Measurements from ENCODE around the gene SMC4.

The SMC4 gene

GRCh38 chr3:160393346-160394008 is 6.0 kb upstream of the SMC4 start:
- H3K27me3 ChIP-seq (replicated peaks in 2 of 5; ENCODE audit: control insufficient read depth in 4 of 5, insufficient read depth in 5 of 5, low read length in 4 of 5) = no peaks in the 10 kb centered on the region
- WGBS (ENCODE audit: insufficient coverage) = 100% methylated on average over 1 of the region's 2 CpGs
- peak overlapping the region in 1 of 2 experiments; percentile 52 for H3K27ac ChIP-seq (ENCODE audit: insufficient read depth in 1 of 2, low read depth in 1 of 2, low read length in 2 of 2, poor library complexity in 1 of 2, severe bottlenecking in 2 of 2)
- H3K9me3 ChIP-seq (ENCODE audit: control extremely low read depth in 1 of 5, control insufficient read depth in 4 of 5, insufficient read depth in 2 of 5, low read depth in 1 of 5, low read length in 4 of 5) = no peaks in the 10 kb centered on the region
- ChIA-PET POLR2A (interaction anchor here (0.8 kb wide), 1 partner anchor 10 kb away, joined by 3 read pairs; no protein-coding TSS in a partner anchor), CTCF (interaction anchor here (0.7 to 2.1 kb wide), 4 partner anchors 14 to 168 kb away, joined by 4 to 5 read pairs (median 4); partner anchors contain the start of gene C3orf80)
- DNase-seq = no peak
- peaks cover under 1 to 11% (median 7%) of the 10 kb centered on the region in 4 experiments for H3K4me1 ChIP-seq (ENCODE audit: control extremely low read depth in 1 of 4, control insufficient read depth in 4 of 4, insufficient read depth in 4 of 4, low read length in 3 of 4)
- H3K4me3 ChIP-seq (ENCODE audit: control insufficient read depth in 1 of 7, extremely low read depth in 1 of 7, insufficient read depth in 4 of 7, low read depth in 2 of 7, low read length in 6 of 7) = no peak overlapping the region
- peaks cover 0 to 2% (median 0%) of the 10 kb centered on the region in 4 experiments for H3K36me3 ChIP-seq (ENCODE audit: control insufficient read depth in 4 of 4, insufficient read depth in 4 of 4, low read length in 3 of 4)

DNA sequence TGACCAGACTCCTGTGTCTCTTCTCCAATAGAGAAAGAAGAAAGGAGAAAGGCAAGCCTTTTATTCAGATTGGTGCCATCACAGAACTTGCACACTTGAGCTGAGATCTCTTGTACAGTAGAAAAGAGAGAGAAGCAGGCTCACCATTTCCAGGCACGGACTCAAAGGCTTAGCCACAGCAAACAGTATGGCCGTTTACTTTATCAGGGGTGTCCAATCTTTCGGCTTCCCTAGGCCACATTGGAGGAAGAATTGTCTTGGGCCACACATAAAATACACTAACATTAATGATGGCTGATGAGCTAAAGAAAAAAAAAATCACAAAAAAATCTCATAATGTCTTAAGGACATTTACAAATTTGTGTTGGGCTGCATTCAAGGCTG is 5.4 kb upstream of the SMC4 start:
- Histone ChIP-seq H3K4me3 (ENCODE audit: control insufficient read depth in 1 of 7, extremely low read depth in 1 of 7, insufficient read depth in 4 of 7, low read depth in 2 of 7, low read length in 6 of 7) (no peak overlapping the region), H3K27me3 (replicated peaks in 2 of 5; ENCODE audit: control insufficient read depth in 4 of 5, insufficient read depth in 5 of 5, low read length in 4 of 5) (no peaks in the 10 kb centered on the region), H3K36me3 (ENCODE audit: control insufficient read depth in 4 of 4, insufficient read depth in 4 of 4, low read length in 3 of 4) (peaks cover 0 to 2% (median 0%) of the 10 kb centered on the region in 4 experiments), H3K9me3 (ENCODE audit: control extremely low read depth in 1 of 5, control insufficient read depth in 4 of 5, insufficient read depth in 2 of 5, low read depth in 1 of 5, low read length in 4 of 5) (no peaks in the 10 kb centered on the region), H3K4me1 (ENCODE audit: control extremely low read depth in 1 of 4, control insufficient read depth in 4 of 4, insufficient read depth in 4 of 4, low read length in 3 of 4) (peaks cover 4 to 16% (median 9%) of the 10 kb centered on the region in 4 experiments), H3K27ac (ENCODE audit: insufficient read depth in 1 of 2, low read depth in 1 of 2, low read length in 2 of 2, poor library complexity in 1 of 2, severe bottlenecking in 2 of 2) (peak overlapping the region in 1 of 2 experiments; percentile 52)
- CTCF ChIA-PET = interaction anchor here (0.7 to 2.1 kb wide), 6 partner anchors 14 to 355 kb away, joined by 3 to 5 read pairs (median 4); partner anchors contain the start of gene C3orf80
- WGBS (ENCODE audit: insufficient coverage) = no CpG with 5 or more reads among the region's 3 CpGs
- POLR2A ChIA-PET = interaction anchor here (0.8 kb wide), 1 partner anchor 9 kb away, joined by 3 read pairs; no protein-coding TSS in a partner anchor
- DNase-seq = no peak

GRCh38 chr3:160395297-160395696 is 4.2 kb upstream of the SMC4 start:
- no peaks in the 10 kb centered on the region for H3K27me3 ChIP-seq (replicated peaks in 2 of 5; ENCODE audit: control insufficient read depth in 4 of 5, insufficient read depth in 5 of 5, low read length in 4 of 5)
- peaks cover 0 to 2% (median 0%) of the 10 kb centered on the region in 4 experiments for H3K36me3 ChIP-seq (ENCODE audit: control insufficient read depth in 4 of 4, insufficient read depth in 4 of 4, low read length in 3 of 4)
- DNase-seq = no peak
- H3K4me1 ChIP-seq (ENCODE audit: control extremely low read depth in 1 of 4, control insufficient read depth in 4 of 4, insufficient read depth in 4 of 4, low read length in 3 of 4) = peaks cover 4 to 16% (median 10%) of the 10 kb centered on the region in 4 experiments
- ChIA-PET POLR2A (interaction anchor here (0.7 kb wide), 1 partner anchor 534 kb away, joined by 4 read pairs; no protein-coding TSS in a partner anchor), CTCF (interaction anchor here (1.1 to 1.4 kb wide), 3 partner anchors 19 to 356 kb away, joined by 3 to 5 read pairs (median 3); partner anchors contain the start of gene C3orf80)
- no peak overlapping the region for H3K27ac ChIP-seq (ENCODE audit: insufficient read depth in 1 of 2, low read depth in 1 of 2, low read length in 2 of 2, poor library complexity in 1 of 2, severe bottlenecking in 2 of 2)
- no peak overlapping the region for H3K4me3 ChIP-seq (ENCODE audit: control insufficient read depth in 1 of 7, extremely low read depth in 1 of 7, insufficient read depth in 4 of 7, low read depth in 2 of 7, low read length in 6 of 7)
- no peaks in the 10 kb centered on the region for H3K9me3 ChIP-seq (ENCODE audit: control extremely low read depth in 1 of 5, control insufficient read depth in 4 of 5, insufficient read depth in 2 of 5, low read depth in 1 of 5, low read length in 4 of 5)

DNA sequence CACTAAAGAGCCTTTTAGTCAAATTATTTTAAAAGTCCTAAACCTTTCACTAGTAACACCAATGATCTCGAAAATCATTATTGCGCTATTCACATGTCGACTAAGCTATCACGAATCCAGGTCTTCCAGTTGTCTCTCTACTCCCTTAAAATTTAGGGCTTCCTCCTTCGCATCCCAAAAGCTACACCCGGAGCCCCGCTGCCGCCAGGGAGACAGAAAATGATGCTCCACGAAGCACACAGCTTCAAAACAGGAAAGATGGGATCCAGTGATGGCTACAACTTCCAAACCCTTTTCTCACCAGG is 678 bp upstream of the SMC4 start:
- H3K4me1 ChIP-seq (ENCODE audit: control extremely low read depth in 1 of 4, control insufficient read depth in 4 of 4, insufficient read depth in 4 of 4, low read length in 3 of 4) = peaks cover 16 to 42% (median 31%) of the 10 kb centered on the region in 4 experiments
- H3K36me3 ChIP-seq (ENCODE audit: control insufficient read depth in 4 of 4, insufficient read depth in 4 of 4, low read length in 3 of 4) = peaks cover 0 to 2% (median 0%) of the 10 kb centered on the region in 4 experiments
- H3K27me3 ChIP-seq (replicated peaks in 2 of 5; ENCODE audit: control insufficient read depth in 4 of 5, insufficient read depth in 5 of 5, low read length in 4 of 5) = no peaks in the 10 kb centered on the region
- no peaks in the 10 kb centered on the region for H3K9me3 ChIP-seq (ENCODE audit: control extremely low read depth in 1 of 5, control insufficient read depth in 4 of 5, insufficient read depth in 2 of 5, low read depth in 1 of 5, low read length in 4 of 5)
- no peak for DNase-seq
- 2% methylated on average over 8 of the region's 9 CpGs for WGBS (ENCODE audit: insufficient coverage)
- CTCF ChIA-PET = no interaction called here
- POLR2A ChIA-PET = no interaction called here
- H3K4me3 ChIP-seq (ENCODE audit: control insufficient read depth in 1 of 7, extremely low read depth in 1 of 7, insufficient read depth in 4 of 7, low read depth in 2 of 7, low read length in 6 of 7) = peak overlapping the region; percentile 88 to 99 (median 98)
- peak overlapping the region; percentile 86 to 95 for H3K27ac ChIP-seq (ENCODE audit: insufficient read depth in 1 of 2, low read depth in 1 of 2, low read length in 2 of 2, poor library complexity in 1 of 2, severe bottlenecking in 2 of 2)

GRCh38 chr3:160400030-160400701 is 716 bp downstream of the SMC4 start:
- Histone ChIP-seq H3K4me1 (ENCODE audit: control extremely low read depth in 1 of 4, control insufficient read depth in 4 of 4, insufficient read depth in 4 of 4, low read length in 3 of 4) (peaks cover 24 to 51% (median 39%) of the 10 kb centered on the region in 4 experiments), H3K9me3 (ENCODE audit: control extremely low read depth in 1 of 5, control insufficient read depth in 4 of 5, insufficient read depth in 2 of 5, low read depth in 1 of 5, low read length in 4 of 5) (no peaks in the 10 kb centered on the region), H3K36me3 (ENCODE audit: control insufficient read depth in 4 of 4, insufficient read depth in 4 of 4, low read length in 3 of 4) (peaks cover 0 to 11% (median 1%) of the 10 kb centered on the region in 4 experiments), H3K27me3 (replicated peaks in 2 of 5; ENCODE audit: control insufficient read depth in 4 of 5, insufficient read depth in 5 of 5, low read length in 4 of 5) (no peaks in the 10 kb centered on the region), H3K27ac (ENCODE audit: insufficient read depth in 1 of 2, low read depth in 1 of 2, low read length in 2 of 2, poor library complexity in 1 of 2, severe bottlenecking in 2 of 2) (peak overlapping the region; percentile 86 to 95), H3K4me3 (ENCODE audit: control insufficient read depth in 1 of 7, extremely low read depth in 1 of 7, insufficient read depth in 4 of 7, low read depth in 2 of 7, low read length in 6 of 7) (peak overlapping the region; percentile 88 to 99 (median 98))
- peak in 2 of 3 donors; percentile 38 to 51 for DNase-seq
- under 1% methylated on average over 34 of the region's 49 CpGs for WGBS (ENCODE audit: insufficient coverage)
- ChIA-PET CTCF (interaction anchor here (1.0 kb wide), 1 partner anchor 13 kb away, joined by 3 read pairs; no protein-coding TSS in a partner anchor), POLR2A (interaction anchor here (0.9 kb wide), 1 partner anchor 10 kb away, joined by 4 read pairs; no protein-coding TSS in a partner anchor)

DNA sequence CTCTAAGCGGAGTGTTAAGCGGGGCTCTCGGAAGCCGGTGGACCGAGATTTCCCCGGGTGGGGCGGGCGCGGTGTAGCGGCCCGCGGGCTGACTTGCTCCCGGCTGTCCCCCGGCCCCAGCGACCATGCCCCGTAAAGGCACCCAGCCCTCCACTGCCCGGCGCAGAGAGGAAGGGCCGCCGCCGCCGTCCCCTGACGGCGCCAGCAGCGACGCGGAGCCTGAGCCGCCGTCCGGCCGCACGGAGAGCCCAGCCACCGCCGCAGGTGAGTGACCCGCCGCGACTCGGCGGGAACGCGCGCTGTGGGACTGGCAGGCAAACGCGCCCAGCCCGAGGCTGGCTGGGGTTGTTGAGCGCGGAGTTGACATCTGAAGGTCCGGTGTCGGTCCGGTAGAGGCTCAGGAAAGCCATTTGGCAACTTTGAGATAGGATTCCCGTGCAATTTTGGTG is 1.3 kb downstream of the SMC4 start:
- POLR2A ChIA-PET = no interaction called here
- under 1% methylated on average over 44 of the region's 51 CpGs for WGBS (ENCODE audit: insufficient coverage)
- CTCF ChIA-PET = interaction anchor here (1.6 to 4.6 kb wide), 2 partner anchors 12 to 15 kb away, joined by 3 to 22 read pairs; no protein-coding TSS in a partner anchor
- DNase-seq = no peak
- H3K27me3 ChIP-seq (replicated peaks in 2 of 5; ENCODE audit: control insufficient read depth in 4 of 5, insufficient read depth in 5 of 5, low read length in 4 of 5) = no peaks in the 10 kb centered on the region
- peaks cover 0 to 16% (median 1%) of the 10 kb centered on the region in 4 experiments for H3K36me3 ChIP-seq (ENCODE audit: control insufficient read depth in 4 of 4, insufficient read depth in 4 of 4, low read length in 3 of 4)
- peak overlapping the region; percentile 88 to 99 (median 98) for H3K4me3 ChIP-seq (ENCODE audit: control insufficient read depth in 1 of 7, extremely low read depth in 1 of 7, insufficient read depth in 4 of 7, low read depth in 2 of 7, low read length in 6 of 7)
- H3K9me3 ChIP-seq (ENCODE audit: control extremely low read depth in 1 of 5, control insufficient read depth in 4 of 5, insufficient read depth in 2 of 5, low read depth in 1 of 5, low read length in 4 of 5) = no peaks in the 10 kb centered on the region
- H3K27ac ChIP-seq (ENCODE audit: insufficient read depth in 1 of 2, low read depth in 1 of 2, low read length in 2 of 2, poor library complexity in 1 of 2, severe bottlenecking in 2 of 2) = peak overlapping the region; percentile 86 to 95
- H3K4me1 ChIP-seq (ENCODE audit: control extremely low read depth in 1 of 4, control insufficient read depth in 4 of 4, insufficient read depth in 4 of 4, low read length in 3 of 4) = peaks cover 26 to 52% (median 37%) of the 10 kb centered on the region in 4 experiments

Data from common myeloid progenitor, CD34-positive (primary cell).